GM21619 (cell line): ENCODE data around the gene MARK3.
A peak's percentile ranks its signal among the peaks of the same experiment; 100 is the strongest.

ENCODE experiments used
- ATAC-seq: cut with Tn5 transposase; IDR thresholded peaks from one replicate; pipeline ENCODE4 v1.9.1; 2021; ENCODE audit not compliant: unreplicated experiment

MARK3 gene

GRCh38 chr14:103432627-103433026, 47.4 kb downstream of the MARK3 start:
- ATAC-seq = no peak

DNA sequence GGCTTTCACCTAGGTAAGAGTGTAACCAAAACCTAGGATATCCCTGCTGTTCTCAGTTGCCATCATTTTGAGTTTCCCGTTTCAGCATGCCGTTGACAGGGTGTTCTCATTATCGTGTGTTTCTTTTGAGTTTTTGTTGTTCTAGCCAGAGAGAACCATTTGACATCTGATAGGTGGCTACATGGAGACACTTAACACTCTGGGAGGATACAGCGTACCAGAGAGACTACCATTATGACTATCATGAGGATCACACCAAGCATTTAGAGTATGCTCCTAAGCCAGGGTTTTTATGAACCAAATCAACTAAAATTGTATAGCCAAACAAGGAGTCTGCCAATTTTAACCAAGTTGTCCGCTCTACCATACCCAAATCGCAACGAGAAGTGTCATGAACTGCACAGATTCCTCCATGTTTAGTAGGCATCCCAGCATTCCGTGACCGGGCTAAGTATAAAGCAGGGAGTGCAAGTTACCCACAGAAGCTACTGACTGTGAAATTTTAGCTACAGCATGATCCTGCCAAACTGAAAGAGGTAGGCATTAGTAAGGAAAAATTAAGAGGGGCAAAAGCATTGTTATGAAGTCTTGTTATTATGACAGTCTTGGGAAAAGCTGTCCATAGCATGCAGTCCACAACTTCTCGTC, 48.8 kb downstream of the MARK3 start:
- ATAC-seq = no peak

- ATAC-seq = no peak
Observed at GRCh38 chr14:103434868-103435442, 49.7 kb downstream of the MARK3 start.

DNA sequence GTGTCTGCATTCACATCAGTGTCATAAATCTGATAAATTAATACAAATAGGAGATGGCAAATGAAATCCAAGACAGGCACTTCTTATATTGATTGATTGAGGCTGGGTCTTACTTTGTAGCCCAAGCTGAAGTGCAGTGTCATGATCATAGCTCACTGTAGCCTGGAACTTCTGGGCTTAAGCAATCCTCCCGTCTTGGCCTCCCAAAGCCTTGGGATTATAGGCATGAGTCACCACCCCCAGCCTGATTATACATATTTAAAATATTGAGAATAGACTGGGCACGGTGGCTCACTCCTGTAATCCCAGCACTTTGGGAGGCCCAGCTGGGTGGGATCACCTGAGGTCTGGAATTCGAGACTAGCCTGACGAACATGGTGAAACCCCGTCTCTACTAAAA, 51.3 kb downstream of the MARK3 start:
- no peak for ATAC-seq

DNA sequence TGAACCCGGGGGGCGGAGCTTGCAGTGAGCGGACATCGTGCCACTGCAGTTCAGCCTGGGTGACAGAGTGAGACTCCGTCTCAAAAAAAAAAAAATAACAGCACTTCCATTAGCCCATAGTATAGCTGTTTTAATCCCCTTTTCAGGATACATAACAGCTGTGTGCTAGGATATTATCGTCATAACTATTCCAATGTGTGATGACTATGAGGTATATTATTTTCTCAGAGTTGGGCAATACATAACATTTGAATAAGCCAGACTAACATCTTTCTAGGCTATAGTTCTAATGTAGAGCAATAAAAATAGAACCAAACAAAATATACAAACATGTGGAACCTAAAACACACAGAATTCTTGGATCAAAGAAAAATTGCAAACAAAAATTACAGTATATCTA, 57.1 kb downstream of the MARK3 start:
- ATAC-seq = no peak

- ATAC-seq = no peak
Observed at GRCh38 chr14:103443111-103443510, 57.9 kb downstream of the MARK3 start.

DNA sequence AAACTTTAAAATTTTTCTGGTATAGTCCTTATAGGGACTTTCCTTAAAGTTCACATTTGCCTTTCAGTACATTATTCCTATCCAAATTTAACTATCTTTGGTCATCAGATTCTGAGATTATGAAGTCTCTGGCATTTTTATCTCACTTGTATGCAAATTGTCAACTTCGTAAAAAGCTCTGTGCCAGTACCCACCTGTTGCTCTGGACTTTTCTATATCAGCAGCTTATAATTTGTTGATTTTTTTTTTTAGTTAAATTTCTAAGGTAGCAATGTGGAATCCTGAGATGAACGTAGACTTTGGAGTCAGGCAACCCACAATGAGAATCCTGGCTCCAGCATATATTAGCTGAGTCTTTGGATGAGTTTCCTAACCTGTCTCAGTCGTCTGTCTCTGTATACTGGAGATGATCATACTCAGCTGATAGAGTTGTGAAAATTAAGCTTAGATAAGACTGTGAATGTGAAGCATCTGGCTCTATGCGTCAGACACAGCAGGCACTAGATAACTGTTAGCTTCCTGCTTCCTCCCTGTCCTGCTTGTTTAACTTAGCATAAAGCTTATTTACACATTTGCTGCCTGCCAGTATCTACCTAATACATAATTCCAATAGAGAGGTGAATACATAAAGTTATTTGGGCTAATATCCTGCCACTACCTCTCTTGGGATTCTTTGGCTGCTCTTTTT, 59.8 kb downstream of the MARK3 start:
- no peak for ATAC-seq

DNA sequence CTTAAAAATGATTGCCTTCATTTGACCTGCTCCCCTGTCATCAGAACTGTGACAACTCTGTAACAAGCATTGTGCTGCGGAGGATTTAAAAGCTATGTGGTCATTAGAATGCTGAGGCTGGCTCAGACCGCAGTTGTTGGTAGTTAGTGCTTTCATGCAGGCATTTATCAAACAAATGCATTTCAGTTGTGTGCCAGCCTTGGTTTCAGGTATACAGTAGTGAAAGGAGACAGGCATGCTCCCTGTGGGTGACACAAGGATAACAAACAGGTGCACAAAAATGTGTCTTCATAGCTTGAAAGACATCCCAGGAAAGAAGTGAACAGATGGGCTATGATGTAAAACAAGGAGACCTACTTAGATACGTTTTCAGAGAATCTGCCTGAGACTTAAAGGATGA, 60.6 kb downstream of the MARK3 start:
- no peak for ATAC-seq

GRCh38 chr14:103448097-103448496, 62.9 kb downstream of the MARK3 start:
- ATAC-seq = no peak

DNA sequence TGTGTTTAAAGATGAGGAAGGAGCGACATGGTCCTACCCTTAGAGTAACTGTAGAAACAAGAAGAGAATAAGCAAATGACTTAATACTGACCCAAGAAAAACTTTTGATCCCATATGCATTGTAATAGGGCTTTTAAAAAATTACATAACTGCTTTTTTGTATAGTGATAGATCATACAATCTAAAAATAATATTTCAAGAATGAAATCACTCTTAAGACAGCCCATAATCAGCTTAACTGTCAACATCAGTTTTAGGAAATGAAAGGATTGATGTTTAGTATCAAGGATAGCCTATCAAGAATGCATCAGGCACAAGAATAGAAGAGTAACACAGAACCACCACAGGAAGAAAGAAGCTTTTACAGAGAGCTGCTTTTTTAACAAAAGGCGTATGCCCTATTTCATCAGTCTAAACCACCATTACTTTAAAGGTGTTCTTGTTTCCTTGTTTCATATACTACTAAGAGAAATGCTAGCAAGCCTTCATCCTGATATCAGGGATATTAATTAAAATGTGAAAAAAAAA, 64.5 kb downstream of the MARK3 start:
- ATAC-seq = no peak

DNA sequence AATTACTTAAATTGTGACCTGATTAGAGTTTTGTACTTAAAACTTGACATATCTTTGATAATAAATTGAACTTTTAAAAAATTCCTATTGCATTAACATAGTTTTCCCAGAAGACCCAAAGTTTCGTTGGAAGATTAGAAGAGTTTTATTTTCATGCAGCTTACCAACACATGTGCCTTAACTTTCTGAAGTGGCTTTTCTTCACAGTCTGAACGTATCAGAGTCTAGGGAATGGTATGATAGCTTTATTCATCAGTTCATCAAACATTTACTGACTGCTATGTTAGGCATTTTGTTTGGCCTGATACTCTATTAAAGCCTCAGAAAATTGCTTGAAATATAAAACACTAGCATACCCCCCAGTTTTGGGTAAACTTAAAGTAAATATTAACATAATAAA, 65.2 kb downstream of the MARK3 start:
- no peak for ATAC-seq

DNA sequence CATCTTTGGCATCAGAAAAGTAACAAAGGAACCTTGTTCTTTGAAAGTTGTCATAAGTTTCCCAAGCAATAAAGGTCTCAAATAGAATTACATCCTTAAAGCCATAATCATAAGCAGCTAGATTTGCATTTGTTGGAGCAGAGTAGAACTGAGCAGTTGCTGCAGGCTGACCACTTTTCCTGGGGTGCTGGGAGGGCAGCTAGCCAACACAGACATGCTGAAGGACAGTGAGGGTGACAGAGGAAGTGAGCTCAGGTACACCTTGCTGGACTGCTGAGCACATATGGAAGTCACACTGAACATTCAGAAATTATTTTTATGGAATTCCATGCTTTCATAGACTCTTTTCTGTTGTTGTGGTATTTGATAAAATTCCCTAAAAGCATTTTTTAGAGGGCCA, 66.2 kb downstream of the MARK3 start:
- no peak for ATAC-seq

DNA sequence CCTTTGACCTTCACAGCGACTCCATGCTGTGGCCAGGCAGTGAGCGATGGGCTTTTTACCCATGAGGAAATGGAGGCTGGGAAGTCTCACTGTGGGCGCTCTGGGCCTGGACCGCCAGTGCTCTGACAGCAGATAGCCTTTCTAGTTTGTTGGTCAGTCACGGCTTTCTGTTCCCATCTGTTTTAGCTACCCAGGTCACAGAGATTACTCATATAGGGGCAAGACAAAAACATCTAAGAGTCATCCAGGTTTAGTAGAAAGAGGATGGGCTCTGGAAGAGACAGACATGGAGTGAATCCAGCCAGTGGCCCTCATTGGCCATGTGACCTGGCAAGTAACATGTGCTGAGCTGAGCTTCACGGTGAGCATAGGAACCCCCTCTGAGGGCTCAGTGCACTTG, 68.6 kb downstream of the MARK3 start:
- ATAC-seq = no peak

DNA sequence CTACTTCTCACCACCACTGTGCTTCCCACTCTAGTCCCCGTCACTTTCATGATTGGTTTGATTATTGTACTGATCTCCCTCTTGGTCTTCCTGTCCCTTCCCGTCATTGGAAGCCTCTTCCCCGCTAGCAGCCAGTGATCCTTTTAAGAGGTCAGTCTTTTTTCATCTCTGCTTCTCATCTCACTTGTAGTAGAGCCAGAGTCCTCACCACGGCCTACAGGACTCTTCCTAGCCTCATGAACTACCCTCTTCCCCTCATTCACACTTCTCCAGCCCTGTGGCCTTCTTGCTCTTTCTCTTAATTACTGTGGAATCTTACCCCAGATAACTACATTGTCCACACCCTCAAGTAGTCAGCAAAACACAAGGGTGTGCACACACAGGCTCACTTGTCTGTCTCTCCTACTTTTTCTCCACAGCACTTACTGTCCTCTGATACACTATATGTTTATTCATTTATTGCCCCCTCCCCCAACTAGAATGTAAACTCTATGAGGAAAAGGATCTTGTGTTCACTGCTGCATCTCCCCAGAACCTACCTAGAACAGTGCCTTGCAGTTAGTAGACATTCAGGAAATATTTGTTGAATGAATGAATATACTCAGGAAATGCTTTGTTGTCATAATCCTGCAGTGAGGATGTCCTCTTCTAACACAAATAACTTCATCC, 71.1 kb downstream of the MARK3 start:
- no peak for ATAC-seq

DNA sequence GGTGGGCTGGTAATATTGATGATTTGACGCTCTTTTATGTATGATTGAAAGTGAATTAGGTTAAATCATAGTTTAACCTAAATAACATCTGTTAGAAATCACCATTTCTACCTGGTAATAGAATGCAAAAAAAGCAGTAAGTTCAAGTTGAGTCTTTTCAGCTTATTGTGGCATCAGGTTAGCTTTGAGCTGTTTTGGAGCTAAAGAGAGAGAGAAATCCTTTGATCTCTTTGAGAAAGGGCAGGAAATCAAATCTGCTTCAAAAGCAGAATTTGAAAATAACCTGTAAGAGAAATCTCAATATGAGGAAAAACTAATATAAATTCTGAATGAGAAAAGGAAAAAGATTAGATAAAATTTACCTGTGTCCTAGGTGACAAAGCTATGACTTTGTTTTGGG, 75.2 kb downstream of the MARK3 start:
- no peak for ATAC-seq

GRCh38 chr14:103463149-103463548, 77.9 kb downstream of the MARK3 start:
- no peak for ATAC-seq

GRCh38 chr14:103463851-103464250, 78.6 kb downstream of the MARK3 start:
- ATAC-seq = no peak

DNA sequence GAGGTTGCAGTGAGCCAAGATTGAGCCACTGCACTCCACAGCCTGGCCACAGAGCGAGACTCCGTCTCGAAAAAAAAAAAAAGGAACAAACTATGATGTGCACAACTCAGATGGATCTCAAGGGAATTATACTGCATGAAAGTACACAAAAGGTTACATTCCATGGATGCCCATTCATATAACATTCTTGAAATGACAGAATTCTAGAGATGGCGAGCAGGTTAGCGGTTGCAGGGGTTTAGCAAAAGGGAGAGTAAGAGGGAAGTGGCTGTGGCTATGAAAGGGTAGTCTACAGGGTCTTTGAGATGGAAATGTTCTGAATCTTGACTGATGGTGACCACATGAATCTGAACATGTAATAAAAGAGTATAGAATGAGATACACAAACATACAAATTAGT, 87.7 kb downstream of the MARK3 start:
- no peak for ATAC-seq

DNA sequence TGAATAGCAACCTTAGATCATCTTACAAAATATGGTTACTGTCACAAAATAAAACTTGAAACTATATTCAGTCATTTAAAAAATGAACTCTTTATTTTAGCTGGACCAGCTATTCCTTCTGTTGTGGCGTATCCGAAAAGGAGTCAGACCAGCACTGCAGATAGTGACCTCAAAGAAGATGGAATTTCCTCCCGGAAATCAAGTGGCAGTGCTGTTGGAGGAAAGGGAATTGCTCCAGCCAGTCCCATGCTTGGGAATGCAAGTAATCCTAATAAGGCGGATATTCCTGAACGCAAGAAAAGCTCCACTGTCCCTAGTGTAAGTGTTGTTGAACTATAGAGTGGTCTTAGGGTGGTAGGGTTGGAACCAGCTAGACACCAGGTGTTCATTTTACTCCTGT, 89.7 kb downstream of the MARK3 start:
- no peak for ATAC-seq

GRCh38 chr14:103476065-103476464, 90.8 kb downstream of the MARK3 start:
- no peak for ATAC-seq

GRCh38 chr14:103476631-103477030, 91.4 kb downstream of the MARK3 start:
- ATAC-seq = no peak

- peak; percentile 81 for ATAC-seq
Observed at GRCh38 chr14:103480595-103480994, 95.4 kb downstream of the MARK3 start.
